Measurements from ENCODE around the gene FGFBP1.
"Not testable (repeated sequence)": the region's sequence is repeated elsewhere in the genome, so short reads cannot be mapped to it uniquely, and the experiment has no call there.

FGFBP1 gene

GRCh38 chr4:15930314-15930713 is 8.2 kb downstream of the FGFBP1 start:
- Mint-ChIP-seq H3K9me3 (no peaks in the 10 kb centered on the region), H3K27ac (no peak overlapping the region), H3K4me3 (no peak overlapping the region), H3K36me3 (ENCODE audit: low read depth) (no peaks in the 10 kb centered on the region), H3K4me1 (ENCODE audit: low read depth) (peaks cover 14% of the 10 kb centered on the region), H3K27me3 (peaks cover 19% of the 10 kb centered on the region)

- no peaks in the 10 kb centered on the region for H3K36me3 Mint-ChIP-seq (ENCODE audit: low read depth)
- peaks cover 14% of the 10 kb centered on the region for H3K4me1 Mint-ChIP-seq (ENCODE audit: low read depth)
- H3K4me3 Mint-ChIP-seq = no peak overlapping the region
- H3K27me3 Mint-ChIP-seq = peaks cover 21% of the 10 kb centered on the region
- no peaks in the 10 kb centered on the region for H3K9me3 Mint-ChIP-seq
- H3K27ac Mint-ChIP-seq = no peak overlapping the region
Observed at GRCh38 chr4:15929540-15929939, 9.0 kb downstream of the FGFBP1 start.

- H3K4me3 Mint-ChIP-seq = no peak overlapping the region
- no peaks in the 10 kb centered on the region for H3K36me3 Mint-ChIP-seq (ENCODE audit: low read depth)
- peaks cover 14% of the 10 kb centered on the region for H3K4me1 Mint-ChIP-seq (ENCODE audit: low read depth)
- H3K27me3 Mint-ChIP-seq = peaks cover 25% of the 10 kb centered on the region
- H3K9me3 Mint-ChIP-seq = no peaks in the 10 kb centered on the region
- no peak overlapping the region for H3K27ac Mint-ChIP-seq
Observed at GRCh38 chr4:15928883-15929282, 9.7 kb downstream of the FGFBP1 start.

- Mint-ChIP-seq H3K27me3 (peaks cover 35% of the 10 kb centered on the region), H3K4me1 (ENCODE audit: low read depth) (peaks cover 14% of the 10 kb centered on the region), H3K27ac (no peak overlapping the region), H3K36me3 (ENCODE audit: low read depth) (no peaks in the 10 kb centered on the region), H3K9me3 (no peaks in the 10 kb centered on the region), H3K4me3 (no peak overlapping the region)
Observed at GRCh38 chr4:15926486-15926885, 12.1 kb downstream of the FGFBP1 start.

GRCh38 chr4:15925830-15926229 is 12.7 kb downstream of the FGFBP1 start:
- H3K27ac Mint-ChIP-seq = no peak overlapping the region
- H3K36me3 Mint-ChIP-seq (ENCODE audit: low read depth) = no peaks in the 10 kb centered on the region

GRCh38 chr4:15921592-15921932 is 17.0 kb downstream of the FGFBP1 start:
- no peaks in the 10 kb centered on the region for H3K4me1 Mint-ChIP-seq (ENCODE audit: low read depth)
- H3K36me3 Mint-ChIP-seq (ENCODE audit: low read depth) = no peaks in the 10 kb centered on the region
- H3K9me3 Mint-ChIP-seq = no peaks in the 10 kb centered on the region

More at GRCh38 chr4:15925830-15926229, 12.7 kb downstream of the FGFBP1 start:
- H3K4me1 Mint-ChIP-seq (ENCODE audit: low read depth) = peaks cover 14% of the 10 kb centered on the region
- H3K9me3 Mint-ChIP-seq = no peaks in the 10 kb centered on the region
- H3K27me3 Mint-ChIP-seq = peaks cover 30% of the 10 kb centered on the region
- H3K4me3 Mint-ChIP-seq = no peak overlapping the region

GRCh38 chr4:15920723-15921591 is 17.6 kb downstream of the FGFBP1 start:
- Mint-ChIP-seq H3K27ac (no peak overlapping the region), H3K4me3 (no peak overlapping the region), H3K27me3 (peaks cover 37% of the 10 kb centered on the region), H3K36me3 (ENCODE audit: low read depth) (peaks cover 1% of the 10 kb centered on the region), H3K4me1 (ENCODE audit: low read depth) (no peaks in the 10 kb centered on the region), H3K9me3 (peaks cover 1% of the 10 kb centered on the region)

More at GRCh38 chr4:15921592-15921932, 17.0 kb downstream of the FGFBP1 start:
- H3K27ac Mint-ChIP-seq = no peak overlapping the region
- no peak overlapping the region for H3K4me3 Mint-ChIP-seq
- H3K27me3 Mint-ChIP-seq = peaks cover 40% of the 10 kb centered on the region

- Mint-ChIP-seq H3K27ac (no peak overlapping the region), H3K9me3 (peaks cover 4% of the 10 kb centered on the region)
Observed at GRCh38 chr4:15918484-15919129, 19.9 kb downstream of the FGFBP1 start.

GRCh38 chr4:15917297-15917696 is 21.2 kb downstream of the FGFBP1 start:
- H3K4me3 Mint-ChIP-seq = no peak overlapping the region
- peaks cover 4% of the 10 kb centered on the region for H3K9me3 Mint-ChIP-seq
- H3K36me3 Mint-ChIP-seq (ENCODE audit: low read depth) = peaks cover 5% of the 10 kb centered on the region
- H3K4me1 Mint-ChIP-seq (ENCODE audit: low read depth) = peaks cover 11% of the 10 kb centered on the region
- H3K27ac Mint-ChIP-seq = no peak overlapping the region
- peaks cover 30% of the 10 kb centered on the region for H3K27me3 Mint-ChIP-seq

More at GRCh38 chr4:15918484-15919129, 19.9 kb downstream of the FGFBP1 start:
- Mint-ChIP-seq H3K36me3 (ENCODE audit: low read depth) (peaks cover 5% of the 10 kb centered on the region), H3K4me3 (no peak overlapping the region), H3K4me1 (ENCODE audit: low read depth) (peaks cover 11% of the 10 kb centered on the region), H3K27me3 (peaks cover 31% of the 10 kb centered on the region)

GRCh38 chr4:15916358-15916757 is 22.2 kb downstream of the FGFBP1 start:
- peaks cover 26% of the 10 kb centered on the region for H3K27me3 Mint-ChIP-seq
- H3K9me3 Mint-ChIP-seq; H3K36me3 Mint-ChIP-seq (ENCODE audit: low read depth); H3K4me3 Mint-ChIP-seq; H3K27ac Mint-ChIP-seq: not testable (repeated sequence)
- H3K4me1 Mint-ChIP-seq (ENCODE audit: low read depth) = peaks cover 11% of the 10 kb centered on the region

GRCh38 chr4:15914736-15915135 is 23.8 kb downstream of the FGFBP1 start:
- peaks cover 4% of the 10 kb centered on the region for H3K9me3 Mint-ChIP-seq
- peaks cover 11% of the 10 kb centered on the region for H3K4me1 Mint-ChIP-seq (ENCODE audit: low read depth)
- H3K27me3 Mint-ChIP-seq = peaks cover 16% of the 10 kb centered on the region
- H3K4me3 Mint-ChIP-seq = no peak overlapping the region
- no peak overlapping the region for H3K27ac Mint-ChIP-seq
- peaks cover 5% of the 10 kb centered on the region for H3K36me3 Mint-ChIP-seq (ENCODE audit: low read depth)

GRCh38 chr4:15914291-15914690 is 24.2 kb downstream of the FGFBP1 start:
- no peak overlapping the region for H3K4me3 Mint-ChIP-seq
- H3K36me3 Mint-ChIP-seq (ENCODE audit: low read depth) = peaks cover 5% of the 10 kb centered on the region
- peaks cover 4% of the 10 kb centered on the region for H3K9me3 Mint-ChIP-seq
- H3K27ac Mint-ChIP-seq = no peak overlapping the region
- peaks cover 12% of the 10 kb centered on the region for H3K27me3 Mint-ChIP-seq
- peaks cover 11% of the 10 kb centered on the region for H3K4me1 Mint-ChIP-seq (ENCODE audit: low read depth)

GRCh38 chr4:15913631-15913970 is 24.9 kb downstream of the FGFBP1 start:
- Mint-ChIP-seq H3K27me3 (peaks cover 12% of the 10 kb centered on the region), H3K36me3 (ENCODE audit: low read depth) (peaks cover 5% of the 10 kb centered on the region), H3K27ac (no peak overlapping the region), H3K4me3 (no peak overlapping the region), H3K9me3 (peaks cover 4% of the 10 kb centered on the region), H3K4me1 (ENCODE audit: low read depth) (peaks cover 11% of the 10 kb centered on the region)

- H3K9me3 Mint-ChIP-seq = peaks cover 4% of the 10 kb centered on the region
- H3K4me3 Mint-ChIP-seq = no peak overlapping the region
- H3K27ac Mint-ChIP-seq = no peak overlapping the region
- H3K27me3 Mint-ChIP-seq = peaks cover 12% of the 10 kb centered on the region
- H3K36me3 Mint-ChIP-seq (ENCODE audit: low read depth) = peaks cover 5% of the 10 kb centered on the region
- peaks cover 11% of the 10 kb centered on the region for H3K4me1 Mint-ChIP-seq (ENCODE audit: low read depth)
Observed at GRCh38 chr4:15912961-15913630, 25.4 kb downstream of the FGFBP1 start.

- Mint-ChIP-seq H3K9me3 (peaks cover 4% of the 10 kb centered on the region), H3K27me3 (peaks cover 12% of the 10 kb centered on the region), H3K36me3 (ENCODE audit: low read depth) (peaks cover 5% of the 10 kb centered on the region), H3K4me1 (ENCODE audit: low read depth) (peaks cover 11% of the 10 kb centered on the region), H3K27ac (no peak overlapping the region), H3K4me3 (no peak overlapping the region)
Observed at GRCh38 chr4:15912236-15912635, 26.3 kb downstream of the FGFBP1 start.

Measured in stimulated activated naive CD8-positive, alpha-beta T cell treated with anti-CD3 and anti-CD28 coated beads, Interleukin-15, Interleukin-2, amounts not matched to agents 100 ng/mL and 50 ng/mL, for 24 hours (primary cell).